ENCODE results near the gene DDX41. TPM values are rescaled to one million over a fixed set of nuclear protein-coding genes. Genes with fewer than 3 reads are reported as not detected.
A peak's percentile ranks its signal among the peaks of the same experiment; 100 is the strongest.

Gene DDX41
- total and polyA plus RNA-seq, 2 experiments from 2014 or later, result 67.9 to 117 TPM

GRCh38 chr5:177484902-177485549 lies 31.7 kb downstream of the DDX41 start:
- no peaks in the 10 kb centered on the region for H3K9me2 ChIP-seq (ENCODE audit: insufficient read depth)
- no peak for DNase-seq
- TF ChIP-seq EZH2phosphoT487 (IDR thresholded peaks at IDR 0.05; ENCODE audit: insufficient read depth, low read depth), result no peak
- TF ChIP-seq EZH2 (IDR thresholded peaks at IDR 0.05; ENCODE audit: insufficient read depth, poor library complexity, severe bottlenecking), result no peak
- peak overlapping the region; percentile 40 for H3K27ac ChIP-seq
- H2AFZ ChIP-seq, result no peak overlapping the region
- H3K9me3 ChIP-seq (ENCODE audit: low read depth), result no peaks in the 10 kb centered on the region
- no peaks in the 10 kb centered on the region for H3K27me3 ChIP-seq (replicated peaks; ENCODE audit: insufficient read depth)
- 0 out of 2 replicates have a peak, but pooled peaks cover 4% of the 10 kb centered on the region for H4K20me1 ChIP-seq (ENCODE audit: insufficient read depth)
- in situ Hi-C loops (cut with MboI), result no loop called here
- peaks cover 18% of the 10 kb centered on the region for H3K4me1 ChIP-seq (ENCODE audit: insufficient read depth)
- H3K36me3 ChIP-seq (ENCODE audit: low read depth), result peaks cover 64% of the 10 kb centered on the region
- peaks cover 82% of the 10 kb centered on the region for H3F3A ChIP-seq (ENCODE audit: insufficient read depth)
- peak overlapping the region; percentile 10; the same call in 1 of the 2 replicates for H3K9ac ChIP-seq
- no peak overlapping the region for H3K4me2 ChIP-seq (ENCODE audit: unreplicated experiment)
- H3K4me3 ChIP-seq, result no peak overlapping the region
- WGBS, 2 experiments (ENCODE audit: low coverage in 1 of 2, low lambda C conversion rate in 2 of 2, missing lambda C conversion rate in 2 of 2), result 85 to 86% methylated on average over 12 to 13 of the region's 13 CpGs
- H3K79me2 ChIP-seq (ENCODE audit: insufficient read depth), result peaks cover 42% of the 10 kb centered on the region

DNA sequence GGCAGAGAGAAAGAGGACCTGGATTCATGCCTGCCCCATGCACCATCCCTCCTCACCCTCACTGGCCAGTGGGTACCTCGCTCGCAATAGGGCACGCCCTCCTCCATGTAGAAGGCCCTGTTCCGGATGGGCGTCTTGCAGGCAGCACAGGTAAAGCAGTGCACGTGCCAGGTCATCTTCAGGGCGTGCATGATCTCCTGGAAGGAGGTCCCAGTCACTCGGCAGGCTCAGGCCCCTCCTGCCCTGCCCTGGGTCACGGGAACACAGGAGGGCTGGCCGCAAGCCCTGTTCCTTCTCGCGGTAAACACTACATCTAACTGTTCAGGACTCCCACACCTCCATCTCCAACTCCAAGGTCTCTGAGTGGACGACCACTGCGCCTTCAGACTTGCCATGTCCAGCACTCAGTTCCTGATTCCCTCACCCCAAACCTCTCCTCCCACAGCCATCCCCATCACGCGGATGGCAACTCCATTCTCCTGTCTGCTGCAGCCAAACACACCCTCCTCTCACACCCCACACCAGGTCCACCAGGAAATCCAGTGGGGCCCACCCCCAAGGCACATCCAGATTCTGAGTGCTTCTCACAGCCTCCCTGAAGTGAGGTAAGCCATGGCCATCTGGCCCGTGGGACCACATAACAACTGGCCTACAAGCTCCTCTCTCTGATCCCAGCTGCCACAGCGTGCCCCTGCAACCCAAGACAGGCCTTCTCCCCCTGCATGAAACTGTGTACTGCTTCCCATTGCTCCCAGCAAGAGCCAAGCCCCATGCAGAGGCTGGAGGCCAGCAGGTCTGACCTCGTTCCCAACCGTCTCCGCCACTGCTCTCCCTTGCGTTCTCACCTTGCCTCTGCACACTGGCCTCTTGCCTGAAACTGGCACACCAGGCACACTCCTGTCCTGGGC lies 32.5 kb downstream of the DDX41 start:
- no peak overlapping the region for H2AFZ ChIP-seq
- no peak for DNase-seq

DNA sequence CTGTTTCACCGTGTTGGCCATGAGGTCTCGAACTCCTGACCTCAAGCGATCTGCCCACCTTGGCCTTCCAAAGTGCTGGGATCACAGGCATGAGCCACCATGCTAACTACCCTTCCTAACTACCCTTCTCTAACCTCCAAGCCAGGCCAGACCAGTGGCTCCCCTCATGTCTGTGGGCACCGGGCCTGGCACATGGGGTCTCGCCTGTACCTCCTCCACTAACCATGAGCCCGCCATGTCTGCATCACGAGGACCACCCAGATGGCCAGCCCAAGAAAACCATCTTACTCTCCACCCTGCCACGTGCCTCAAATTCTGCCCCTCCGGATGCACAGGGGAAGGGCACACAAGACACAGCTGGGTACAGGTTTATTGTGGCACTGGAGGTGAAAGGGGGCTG lies 33.7 kb downstream of the DDX41 start:
- Histone ChIP-seq H3K4me3 (no peak overlapping the region), H4K20me1 (ENCODE audit: insufficient read depth) (0 out of 2 replicates have a peak, but pooled peaks cover 4% of the 10 kb centered on the region), H3K27me3 (replicated peaks; ENCODE audit: insufficient read depth) (no peaks in the 10 kb centered on the region), H3K9me3 (ENCODE audit: low read depth) (no peaks in the 10 kb centered on the region), H3K4me1 (ENCODE audit: insufficient read depth) (peaks cover 30% of the 10 kb centered on the region), H3K79me2 (ENCODE audit: insufficient read depth) (peaks cover 23% of the 10 kb centered on the region), H3K27ac (peak overlapping the region; percentile 39), H3K9ac (no peak overlapping the region), H3K36me3 (ENCODE audit: low read depth) (peaks cover 48% of the 10 kb centered on the region), H2AFZ (no peak overlapping the region), H3F3A (ENCODE audit: insufficient read depth) (peaks cover 93% of the 10 kb centered on the region), H3K9me2 (ENCODE audit: insufficient read depth) (no peaks in the 10 kb centered on the region), H3K4me2 (ENCODE audit: unreplicated experiment) (no peak overlapping the region)
- no peak for TF ChIP-seq EZH2phosphoT487 (IDR thresholded peaks at IDR 0.05; ENCODE audit: insufficient read depth, low read depth)
- TF ChIP-seq EZH2 (IDR thresholded peaks at IDR 0.05; ENCODE audit: insufficient read depth, poor library complexity, severe bottlenecking), result no peak
- in situ Hi-C loops (cut with MboI), result no loop called here
- DNase-seq, result no peak
- WGBS, 2 experiments (ENCODE audit: low coverage in 1 of 2, low lambda C conversion rate in 2 of 2, missing lambda C conversion rate in 2 of 2), result 94% methylated on average over 9 of the region's 9 CpGs

More for the DNA sequence above, 32.5 kb downstream of the DDX41 start:
- H3K9me2 ChIP-seq (ENCODE audit: insufficient read depth), result no peaks in the 10 kb centered on the region
- H3K4me1 ChIP-seq (ENCODE audit: insufficient read depth), result peaks cover 26% of the 10 kb centered on the region
- H3K36me3 ChIP-seq (ENCODE audit: low read depth), result peaks cover 58% of the 10 kb centered on the region
- H3K27ac ChIP-seq, result peak overlapping the region; percentile 40
- 90 to 93% methylated on average over 22 of the region's 22 CpGs for WGBS, 2 experiments (ENCODE audit: low coverage in 1 of 2, low lambda C conversion rate in 2 of 2, missing lambda C conversion rate in 2 of 2)
- H3K9me3 ChIP-seq (ENCODE audit: low read depth), result no peaks in the 10 kb centered on the region
- H4K20me1 ChIP-seq (ENCODE audit: insufficient read depth), result 0 out of 2 replicates have a peak, but pooled peaks cover 4% of the 10 kb centered on the region
- TF ChIP-seq EZH2phosphoT487 (IDR thresholded peaks at IDR 0.05; ENCODE audit: insufficient read depth, low read depth), result no peak
- no peak for TF ChIP-seq EZH2 (IDR thresholded peaks at IDR 0.05; ENCODE audit: insufficient read depth, poor library complexity, severe bottlenecking)
- 0 out of 2 replicates have a peak overlapping the region, but pooled peaks have one; percentile 3 for H3K9ac ChIP-seq
- H3K79me2 ChIP-seq (ENCODE audit: insufficient read depth), result peaks cover 35% of the 10 kb centered on the region
- H3F3A ChIP-seq (ENCODE audit: insufficient read depth), result peaks cover 89% of the 10 kb centered on the region
- H3K27me3 ChIP-seq (replicated peaks; ENCODE audit: insufficient read depth), result no peaks in the 10 kb centered on the region
- in situ Hi-C loops (cut with MboI), result no loop called here
- no peak overlapping the region for H3K4me3 ChIP-seq
- no peak overlapping the region for H3K4me2 ChIP-seq (ENCODE audit: unreplicated experiment)

- TF ChIP-seq EZH2 (IDR thresholded peaks at IDR 0.05; ENCODE audit: insufficient read depth, poor library complexity, severe bottlenecking), result no peak
- TF ChIP-seq EZH2phosphoT487 (IDR thresholded peaks at IDR 0.05; ENCODE audit: insufficient read depth, low read depth), result no peak
- no peak overlapping the region for H2AFZ ChIP-seq
- in situ Hi-C loops (cut with MboI), result no loop called here
- peaks cover 30% of the 10 kb centered on the region for H3K4me1 ChIP-seq (ENCODE audit: insufficient read depth)
- no peak overlapping the region for H3K4me3 ChIP-seq
- H3K27ac ChIP-seq, result peak overlapping the region; percentile 39
- no peaks in the 10 kb centered on the region for H3K9me2 ChIP-seq (ENCODE audit: insufficient read depth)
- 0 out of 2 replicates have a peak, but pooled peaks cover 4% of the 10 kb centered on the region for H4K20me1 ChIP-seq (ENCODE audit: insufficient read depth)
- WGBS, 2 experiments (ENCODE audit: low coverage in 1 of 2, low lambda C conversion rate in 2 of 2, missing lambda C conversion rate in 2 of 2), result 88 to 94% methylated on average over 10 of the region's 10 CpGs
- peaks cover 42% of the 10 kb centered on the region for H3K36me3 ChIP-seq (ENCODE audit: low read depth)
- no peak overlapping the region for H3K4me2 ChIP-seq (ENCODE audit: unreplicated experiment)
- peak overlapping the region; percentile 8; the same call in 1 of the 2 replicates for H3K9ac ChIP-seq
- peak; percentile 53 for DNase-seq
- peaks cover 86% of the 10 kb centered on the region for H3F3A ChIP-seq (ENCODE audit: insufficient read depth)
- peaks cover 16% of the 10 kb centered on the region for H3K79me2 ChIP-seq (ENCODE audit: insufficient read depth)
- no peaks in the 10 kb centered on the region for H3K27me3 ChIP-seq (replicated peaks; ENCODE audit: insufficient read depth)
- no peaks in the 10 kb centered on the region for H3K9me3 ChIP-seq (ENCODE audit: low read depth)
These were observed 34.4 kb downstream of the DDX41 start for GRCh38 chr5:177482359-177482795.

Data from GM23248 (cell line).